ENCODE measurements around the gene DFFB. TPM values are rescaled to one million over a fixed set of nuclear protein-coding genes. Genes with fewer than 3 reads are reported as not detected.
A peak's percentile ranks its signal among the peaks of the same experiment; 100 is the strongest.

Gene DFFB
- total RNA-seq, 1 experiment from 2014 or later, result 11.9 TPM

DNA sequence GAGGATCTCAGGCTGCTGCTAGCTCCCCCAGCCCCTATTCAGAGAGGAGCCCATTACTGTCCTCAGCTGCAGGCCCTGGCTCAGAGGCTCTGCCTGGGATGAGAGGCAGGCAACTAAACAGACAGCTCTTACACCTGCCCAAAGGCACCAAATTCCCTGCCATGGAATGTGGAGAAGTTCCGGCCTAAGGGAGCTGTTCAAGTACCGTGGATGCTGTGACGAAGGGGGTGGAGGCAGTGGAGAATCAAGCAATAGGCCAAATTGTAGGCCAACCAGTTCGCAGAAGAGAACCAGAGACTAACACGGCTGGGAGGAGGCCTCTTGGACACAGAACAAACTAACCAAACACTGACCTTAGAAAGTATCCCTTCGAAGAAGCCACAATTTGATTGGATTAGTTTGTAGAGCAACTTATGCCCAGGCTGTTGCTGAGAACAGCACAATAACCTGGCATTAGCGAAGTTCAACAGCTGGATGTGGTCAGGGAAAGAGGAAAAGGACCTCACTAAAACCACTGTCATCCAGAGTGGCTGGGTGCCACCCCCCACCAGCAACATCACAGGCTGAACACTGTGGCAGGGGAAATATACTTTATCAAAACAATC is 39.2 kb downstream of the DFFB start:
- DNase-seq, result no peak
- H3K4me2 ChIP-seq (ENCODE audit: low read depth, low read length, poor library complexity, severe bottlenecking), result no peak overlapping the region
- H3K9ac ChIP-seq (ENCODE audit: low read length), result no peak overlapping the region
- H4K20me1 ChIP-seq (ENCODE audit: insufficient read depth, low read depth, low read length), result peaks cover 16% of the 10 kb centered on the region; the same call in 1 of the 2 replicates
- H3K79me2 ChIP-seq (ENCODE audit: low read length), result peaks cover 72% of the 10 kb centered on the region
- no peak overlapping the region for H3K27ac ChIP-seq (ENCODE audit: low read length)
- H3K4me3 ChIP-seq (ENCODE audit: low read length), result no peak overlapping the region
- H3K4me1 ChIP-seq (ENCODE audit: low read length), result peaks cover 31% of the 10 kb centered on the region
- no peak overlapping the region for H2AFZ ChIP-seq (ENCODE audit: low read length)
- H3K36me3 ChIP-seq (ENCODE audit: insufficient read depth, low read length), result peaks cover 13% of the 10 kb centered on the region
- no peaks in the 10 kb centered on the region for H3K27me3 ChIP-seq (ENCODE audit: low read length)
- H3K9me2 ChIP-seq (replicated peaks; ENCODE audit: insufficient read depth, low read length), result no peaks in the 10 kb centered on the region
- no peaks in the 10 kb centered on the region for H3K9me3 ChIP-seq (ENCODE audit: low read length)

DNA sequence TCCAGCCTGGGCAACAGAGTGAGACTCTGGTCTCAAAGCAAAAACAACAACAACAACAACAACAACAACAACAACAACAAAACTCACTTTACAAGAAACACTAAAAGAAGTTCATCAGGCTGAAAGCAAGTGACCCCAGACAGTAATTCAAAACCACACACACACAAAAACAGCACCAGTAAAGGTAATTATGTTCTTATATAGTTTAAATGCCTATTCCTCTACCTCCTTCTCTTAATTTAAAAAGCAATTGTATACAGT is 41.1 kb downstream of the DFFB start:
- Histone ChIP-seq H3K27ac (ENCODE audit: low read length) (peak overlapping the region; percentile 90; the same call in 1 of the 2 replicates), H3K79me2 (ENCODE audit: low read length) (peaks cover 63% of the 10 kb centered on the region), H3K4me1 (ENCODE audit: low read length) (peaks cover 45% of the 10 kb centered on the region), H2AFZ (ENCODE audit: low read length) (no peak overlapping the region), H3K9ac (ENCODE audit: low read length) (peak overlapping the region; percentile 96; the same call in 1 of the 2 replicates), H3K36me3 (ENCODE audit: insufficient read depth, low read length) (peaks cover 11% of the 10 kb centered on the region), H3K9me2 (replicated peaks; ENCODE audit: insufficient read depth, low read length) (no peaks in the 10 kb centered on the region), H3K27me3 (ENCODE audit: low read length) (no peaks in the 10 kb centered on the region), H3K4me3 (ENCODE audit: low read length) (peak overlapping the region; percentile 98), H4K20me1 (ENCODE audit: insufficient read depth, low read depth, low read length) (peaks cover 10% of the 10 kb centered on the region; the same call in 1 of the 2 replicates), H3K9me3 (ENCODE audit: low read length) (no peaks in the 10 kb centered on the region), H3K4me2 (ENCODE audit: low read depth, low read length, poor library complexity, severe bottlenecking) (peak overlapping the region; percentile 94)
- no peak for DNase-seq

DNA sequence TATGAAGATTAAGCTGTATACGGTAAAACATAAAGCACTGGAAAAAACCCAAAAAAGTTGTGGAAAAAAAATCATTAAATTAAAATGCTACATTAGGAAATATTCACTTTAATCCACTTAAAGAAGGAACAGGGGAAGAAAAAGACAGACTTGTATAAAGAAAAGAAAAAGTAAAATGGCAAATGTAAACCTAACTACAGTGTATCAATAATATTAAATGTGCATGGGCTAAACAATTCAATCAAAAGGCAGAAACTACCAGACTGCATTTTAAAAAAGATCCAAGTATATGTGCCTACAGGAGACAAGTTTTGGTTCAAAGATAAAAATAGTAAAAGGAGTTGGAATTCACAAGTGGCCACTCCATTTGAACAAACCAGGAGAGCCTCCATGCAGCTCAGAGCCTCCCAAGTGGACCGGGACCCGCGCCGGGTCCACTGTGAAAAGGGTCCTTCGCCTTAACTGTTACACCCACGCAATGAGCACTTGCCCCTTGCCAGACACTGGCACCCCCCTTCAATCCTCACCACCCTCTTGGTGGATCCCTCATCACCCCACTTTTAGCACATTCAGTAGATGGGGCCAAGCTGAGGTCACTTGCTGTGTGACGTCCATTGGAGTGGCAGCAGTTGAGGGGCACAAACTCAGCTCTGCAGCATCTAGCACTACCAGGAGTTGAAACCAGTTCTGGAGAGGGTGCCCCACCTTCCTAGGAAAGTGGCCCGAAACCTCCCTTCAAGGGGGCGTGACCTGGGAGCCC is 41.9 kb downstream of the DFFB start:
- Histone ChIP-seq H3K79me2 (ENCODE audit: low read length) (peaks cover 56% of the 10 kb centered on the region), H3K4me1 (ENCODE audit: low read length) (peaks cover 46% of the 10 kb centered on the region), H3K27ac (ENCODE audit: low read length) (peak overlapping the region; percentile 90), H3K9me2 (replicated peaks; ENCODE audit: insufficient read depth, low read length) (no peaks in the 10 kb centered on the region), H3K4me3 (ENCODE audit: low read length) (peak overlapping the region; percentile 98), H2AFZ (ENCODE audit: low read length) (no peak overlapping the region), H3K9ac (ENCODE audit: low read length) (peak overlapping the region; percentile 96), H4K20me1 (ENCODE audit: insufficient read depth, low read depth, low read length) (peaks cover 10% of the 10 kb centered on the region; the same call in 1 of the 2 replicates), H3K4me2 (ENCODE audit: low read depth, low read length, poor library complexity, severe bottlenecking) (peak overlapping the region; percentile 94), H3K9me3 (ENCODE audit: low read length) (no peaks in the 10 kb centered on the region), H3K27me3 (ENCODE audit: low read length) (no peaks in the 10 kb centered on the region), H3K36me3 (ENCODE audit: insufficient read depth, low read length) (peaks cover 11% of the 10 kb centered on the region)
- peak; percentile 73 for DNase-seq

DNA sequence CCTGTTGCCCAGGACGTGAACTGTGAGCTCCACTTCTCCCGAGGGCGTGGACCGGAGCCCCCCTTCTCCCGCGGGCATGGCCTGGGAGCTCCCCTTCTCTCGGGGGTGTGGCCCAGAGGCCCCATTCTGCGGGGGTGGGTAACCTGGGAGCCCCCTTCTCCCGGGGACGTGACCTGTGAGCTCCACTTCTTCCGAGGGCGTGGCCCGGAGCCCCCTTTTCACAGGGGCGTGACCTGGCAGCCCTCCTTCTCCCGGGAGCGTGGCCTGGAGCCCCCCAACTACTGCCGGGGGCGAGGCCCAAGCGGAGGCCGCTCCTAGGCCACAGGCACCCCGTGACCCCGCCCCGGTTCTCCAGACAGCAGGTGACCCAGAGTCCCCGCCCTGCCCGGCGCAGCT is 42.5 kb downstream of the DFFB start:
- Histone ChIP-seq H3K79me2 (ENCODE audit: low read length) (peaks cover 53% of the 10 kb centered on the region), H3K4me3 (ENCODE audit: low read length) (peak overlapping the region; percentile 98), H3K4me1 (ENCODE audit: low read length) (peaks cover 52% of the 10 kb centered on the region)

DNA sequence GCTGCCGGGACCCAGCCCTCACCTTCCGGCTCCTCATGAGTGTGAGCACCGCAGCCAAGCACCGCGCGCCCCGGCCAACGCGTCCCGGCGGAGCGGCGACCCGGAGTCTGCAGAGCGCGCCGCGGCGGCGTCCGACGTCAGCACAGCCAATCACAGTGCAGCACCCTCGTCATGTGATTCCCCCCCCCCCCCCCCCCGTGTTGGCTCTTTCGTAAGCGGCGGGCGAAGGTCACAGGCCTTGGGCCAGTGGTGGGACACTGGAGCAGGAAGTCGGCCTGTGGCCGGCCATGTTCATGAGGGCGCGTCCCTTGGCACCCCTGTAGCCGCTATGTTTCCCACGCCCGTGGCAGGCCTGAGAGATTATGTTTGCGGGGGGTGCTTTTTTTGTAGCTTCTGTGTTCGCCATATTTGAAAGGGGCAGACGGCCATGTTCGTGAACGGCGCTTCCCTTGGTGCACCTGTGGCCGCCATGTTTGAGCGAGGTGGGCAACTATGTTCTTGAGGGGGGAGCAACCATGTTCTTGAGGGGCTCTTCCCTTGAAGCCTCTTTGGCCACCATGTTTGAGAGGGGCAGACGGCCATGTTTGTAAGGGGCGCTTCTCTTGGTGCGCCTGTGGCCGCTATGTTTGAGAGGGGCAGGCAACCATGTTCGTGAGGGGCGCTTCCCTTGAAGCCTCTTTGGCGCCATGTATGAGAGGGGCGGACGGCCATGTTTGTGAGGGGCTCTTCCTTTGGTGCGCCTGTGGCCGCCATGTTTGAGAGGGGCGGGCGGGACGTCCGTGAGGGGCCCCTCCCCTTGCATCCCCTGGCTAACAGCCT is 43.1 kb downstream of the DFFB start, which contains the start of gene C1orf174:
TSS of gene C1orf174 (minus strand) at position 123 of the 819 bp plus-strand sequence. CDS start at position 37, 86 bp downstream.
- Histone ChIP-seq H3K4me2 (ENCODE audit: low read depth, low read length, poor library complexity, severe bottlenecking) (peak within 1 kb of the TSS; percentile 94), H3K9me3 (ENCODE audit: low read length) (no peaks in the 10 kb centered on the region), H2AFZ (ENCODE audit: low read length) (peak within 1 kb of the TSS; percentile 77; the same call in 1 of the 2 replicates), H3K4me1 (ENCODE audit: low read length) (peaks cover 58% of the 10 kb centered on the region), H3K9ac (ENCODE audit: low read length) (peak within 1 kb of the TSS; percentile 96), H3K27me3 (ENCODE audit: low read length) (no peaks in the 10 kb centered on the region), H3K36me3 (ENCODE audit: insufficient read depth, low read length) (peaks cover 11% of the 10 kb centered on the region; the same call in 1 of the 2 replicates), H3K9me2 (replicated peaks; ENCODE audit: insufficient read depth, low read length) (no peaks in the 10 kb centered on the region), H3K4me3 (ENCODE audit: low read length) (peak within 1 kb of the TSS; percentile 98), H3K27ac (ENCODE audit: low read length) (peak within 1 kb of the TSS; percentile 90), H3K79me2 (ENCODE audit: low read length) (peaks cover 47% of the 10 kb centered on the region), H4K20me1 (ENCODE audit: insufficient read depth, low read depth, low read length) (peaks cover 10% of the 10 kb centered on the region; the same call in 1 of the 2 replicates)
- peak; percentile 99 for DNase-seq

More for the DNA sequence above, 42.5 kb downstream of the DFFB start:
- Histone ChIP-seq H3K9me3 (ENCODE audit: low read length) (no peaks in the 10 kb centered on the region), H4K20me1 (ENCODE audit: insufficient read depth, low read depth, low read length) (peaks cover 10% of the 10 kb centered on the region; the same call in 1 of the 2 replicates), H3K27me3 (ENCODE audit: low read length) (no peaks in the 10 kb centered on the region), H3K27ac (ENCODE audit: low read length) (peak overlapping the region; percentile 90), H3K4me2 (ENCODE audit: low read depth, low read length, poor library complexity, severe bottlenecking) (peak overlapping the region; percentile 94), H3K36me3 (ENCODE audit: insufficient read depth, low read length) (peaks cover 11% of the 10 kb centered on the region), H2AFZ (ENCODE audit: low read length) (no peak overlapping the region), H3K9me2 (replicated peaks; ENCODE audit: insufficient read depth, low read length) (no peaks in the 10 kb centered on the region), H3K9ac (ENCODE audit: low read length) (peak overlapping the region; percentile 96)
- no peak for DNase-seq

DNA sequence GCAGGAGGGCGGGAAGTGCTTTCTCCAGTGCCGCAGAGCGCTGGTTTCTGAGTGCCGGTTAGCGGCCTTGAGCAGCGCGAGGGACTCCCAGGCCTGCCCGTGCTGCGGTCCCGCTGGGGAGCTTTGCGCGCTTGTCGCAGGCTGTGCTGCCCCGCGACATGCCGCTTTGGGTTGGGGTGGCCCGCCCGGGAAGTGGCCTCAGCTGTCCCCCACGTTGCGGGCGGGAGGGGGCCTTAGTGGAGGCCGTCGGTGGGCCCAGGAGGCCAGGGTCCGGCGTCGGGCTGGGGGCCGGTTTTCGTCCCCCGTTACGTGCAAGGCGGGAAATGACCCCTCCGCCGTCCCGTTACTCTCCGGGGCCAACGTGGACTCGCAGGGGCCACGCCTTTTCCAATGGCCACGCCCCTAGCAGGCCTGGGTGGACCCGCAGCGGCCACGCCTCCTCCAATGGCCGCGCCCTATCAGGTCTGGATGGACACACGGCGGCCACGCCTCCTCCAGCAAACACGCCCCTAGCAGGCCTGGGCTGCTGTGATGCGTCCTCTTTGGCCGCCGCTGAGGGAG is 43.8 kb downstream of the DFFB start:
- DNase-seq, result peak; percentile 98
- peaks cover 40% of the 10 kb centered on the region for H3K79me2 ChIP-seq (ENCODE audit: low read length)
- H3K9ac ChIP-seq (ENCODE audit: low read length), result peak overlapping the region; percentile 96
- H4K20me1 ChIP-seq (ENCODE audit: insufficient read depth, low read depth, low read length), result peaks cover 6% of the 10 kb centered on the region; the same call in 1 of the 2 replicates
- peak overlapping the region; percentile 98 for H3K4me3 ChIP-seq (ENCODE audit: low read length)
- H3K9me2 ChIP-seq (replicated peaks; ENCODE audit: insufficient read depth, low read length), result no peaks in the 10 kb centered on the region
- peaks cover 7% of the 10 kb centered on the region; the same call in 1 of the 2 replicates for H3K36me3 ChIP-seq (ENCODE audit: insufficient read depth, low read length)
- peaks cover 65% of the 10 kb centered on the region for H3K4me1 ChIP-seq (ENCODE audit: low read length)
- H3K9me3 ChIP-seq (ENCODE audit: low read length), result no peaks in the 10 kb centered on the region
- H3K27ac ChIP-seq (ENCODE audit: low read length), result peak overlapping the region; percentile 90
- peak overlapping the region; percentile 77; the same call in 1 of the 2 replicates for H2AFZ ChIP-seq (ENCODE audit: low read length)
- H3K27me3 ChIP-seq (ENCODE audit: low read length), result no peaks in the 10 kb centered on the region
- peak overlapping the region; percentile 94 for H3K4me2 ChIP-seq (ENCODE audit: low read depth, low read length, poor library complexity, severe bottlenecking)

DNA sequence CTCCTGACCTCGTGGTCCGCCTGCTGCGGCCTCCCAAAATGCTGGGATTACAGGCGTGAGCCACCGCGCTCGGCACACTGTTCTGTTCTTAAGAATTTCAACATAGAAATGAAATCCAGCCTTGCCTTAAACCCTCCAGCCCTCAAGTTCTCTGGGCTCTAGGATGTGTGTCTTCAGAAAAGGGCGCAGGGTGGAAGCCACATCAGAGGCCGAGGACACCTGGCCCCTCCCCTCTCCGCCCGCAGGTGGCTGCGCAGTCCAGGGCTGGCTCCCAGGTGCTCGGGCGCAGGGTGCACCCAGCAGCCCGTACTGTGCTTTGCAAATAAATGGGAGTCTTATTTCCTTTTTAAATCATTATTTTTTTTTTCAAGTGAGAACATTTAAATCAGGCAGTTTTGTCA is 44.8 kb downstream of the DFFB start:
- H3K4me3 ChIP-seq (ENCODE audit: low read length), result no peak overlapping the region; the same call in 1 of the 2 replicates
- H3K36me3 ChIP-seq (ENCODE audit: insufficient read depth, low read length), result peaks cover 6% of the 10 kb centered on the region; the same call in 1 of the 2 replicates
- no peaks in the 10 kb centered on the region for H3K27me3 ChIP-seq (ENCODE audit: low read length)
- peak overlapping the region; percentile 56 for H3K4me2 ChIP-seq (ENCODE audit: low read depth, low read length, poor library complexity, severe bottlenecking)
- peak overlapping the region; percentile 93 for H3K27ac ChIP-seq (ENCODE audit: low read length)
- H3K9me2 ChIP-seq (replicated peaks; ENCODE audit: insufficient read depth, low read length), result no peaks in the 10 kb centered on the region
- H3K9ac ChIP-seq (ENCODE audit: low read length), result peak overlapping the region; percentile 59
- no peaks in the 10 kb centered on the region for H3K9me3 ChIP-seq (ENCODE audit: low read length)
- H3K79me2 ChIP-seq (ENCODE audit: low read length), result peaks cover 29% of the 10 kb centered on the region
- H3K4me1 ChIP-seq (ENCODE audit: low read length), result peaks cover 76% of the 10 kb centered on the region
- DNase-seq, result no peak
- no peaks in the 10 kb centered on the region for H4K20me1 ChIP-seq (ENCODE audit: insufficient read depth, low read depth, low read length)
- no peak overlapping the region for H2AFZ ChIP-seq (ENCODE audit: low read length)
